ENCODE measurements around the gene CDH16. TPM values are rescaled to one million over a fixed set of nuclear protein-coding genes. Genes with fewer than 3 reads are reported as not detected.
"Not testable (repeated sequence)": the region's sequence is repeated elsewhere in the genome, so short reads cannot be mapped to it uniquely, and the experiment has no call there.

Gene CDH16
- total RNA-seq, 1 donor from 2014 or later: 0.35 TPM

DNA sequence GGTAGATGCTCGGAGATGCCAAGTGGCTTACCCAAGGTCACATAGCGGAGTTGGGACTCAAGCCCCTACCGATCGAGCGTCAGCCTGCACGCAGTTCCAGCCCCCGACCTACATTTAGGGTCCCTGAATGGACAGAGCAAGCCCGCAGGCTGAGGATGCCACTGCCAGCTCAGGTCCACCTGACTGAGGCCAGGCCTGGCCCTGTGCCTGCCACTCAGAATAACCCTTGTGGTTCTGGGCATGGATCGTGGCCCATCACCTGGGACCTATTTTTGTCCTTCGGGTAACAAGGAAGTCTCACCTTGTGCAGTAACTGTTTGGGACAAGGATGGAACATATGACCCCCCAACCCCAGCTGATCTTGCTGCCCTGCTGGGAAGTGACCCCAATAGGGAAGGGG lies 17.1 kb downstream of the CDH16 start:
- intact Hi-C loops (cut with DNase I): no loop called here
- no peak for DNase-seq (ENCODE audit: low spot score)

DNA sequence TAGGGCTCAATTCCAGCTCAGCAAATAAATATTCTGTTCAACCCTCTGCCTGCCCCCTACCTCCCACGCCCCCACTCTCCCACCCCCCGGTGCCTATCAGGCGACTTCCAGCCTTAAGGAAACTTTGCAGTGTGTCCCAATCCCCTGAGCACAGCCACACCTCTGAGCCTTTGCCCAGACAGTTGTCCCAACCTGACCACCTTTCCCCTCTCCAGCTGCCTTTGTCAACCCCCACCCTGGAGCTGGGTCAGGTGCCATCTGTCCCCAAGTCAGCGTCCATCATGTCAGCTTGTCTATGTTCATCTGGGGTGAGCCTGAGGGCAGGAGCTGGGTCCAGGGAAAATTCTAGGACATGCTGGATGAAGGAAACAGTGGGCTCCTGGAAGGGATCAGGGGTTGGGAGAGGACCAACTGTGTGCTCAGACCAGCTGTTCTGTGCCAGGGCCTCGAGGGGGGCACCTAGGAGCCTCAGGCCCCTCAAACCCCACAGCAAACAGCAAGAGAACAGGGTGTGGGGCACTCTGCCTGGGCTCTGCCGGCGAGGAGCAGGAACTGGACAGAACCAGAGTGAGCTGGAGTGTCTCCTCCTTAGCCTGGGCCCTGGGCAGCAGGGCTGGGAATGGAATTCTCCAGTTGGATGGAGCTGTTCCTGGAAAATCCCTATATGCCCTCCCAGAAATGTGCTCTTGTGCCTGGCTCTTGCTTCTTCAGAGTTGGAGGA lies 17.8 kb downstream of the CDH16 start:
- DNase-seq (ENCODE audit: low spot score): no peak
- intact Hi-C loops (cut with DNase I): no loop called here

DNA sequence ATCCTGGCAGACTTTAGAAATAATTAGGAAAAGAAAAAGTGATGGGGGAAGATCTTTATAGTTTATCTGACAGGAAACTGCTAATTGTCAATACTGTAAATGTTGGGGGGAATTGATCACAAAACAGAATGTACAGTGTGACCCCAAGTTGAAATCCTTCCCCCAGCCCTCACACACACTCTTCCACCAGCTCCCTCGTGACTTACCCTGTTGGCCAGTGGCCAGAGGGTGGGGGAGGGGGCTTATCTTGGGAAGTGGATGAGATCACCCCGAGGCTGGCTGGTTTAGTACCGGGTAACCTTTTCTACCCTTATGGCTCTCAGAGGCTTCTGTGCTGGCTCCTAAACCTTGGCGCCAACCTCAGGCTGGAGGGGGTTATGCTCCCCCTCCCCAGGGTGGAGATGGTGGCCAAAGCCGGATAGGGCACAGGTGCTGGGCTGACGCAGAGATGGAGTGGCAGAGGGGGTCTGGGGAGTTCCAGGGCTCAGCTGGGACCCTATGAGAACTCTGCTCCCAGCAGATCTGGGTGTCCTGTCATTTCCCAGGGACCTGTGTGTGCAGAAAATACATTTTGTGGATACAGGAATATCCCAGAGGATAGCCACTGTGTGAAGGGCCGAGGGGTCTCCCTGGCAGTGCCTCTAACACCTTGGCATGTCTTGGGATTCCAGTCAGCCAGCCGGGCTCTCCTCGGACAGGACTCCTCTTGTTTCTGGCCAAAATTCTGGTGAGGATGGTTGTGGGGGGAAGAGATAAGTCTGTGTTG lies 18.6 kb downstream of the CDH16 start:
- intact Hi-C loops (cut with DNase I): loop anchor here (5.0 kb wide), 1 partner anchor 257 kb away; the partner anchor contains the start of genes FBXL8 and TRADD
- DNase-seq (ENCODE audit: low spot score): no peak

DNA sequence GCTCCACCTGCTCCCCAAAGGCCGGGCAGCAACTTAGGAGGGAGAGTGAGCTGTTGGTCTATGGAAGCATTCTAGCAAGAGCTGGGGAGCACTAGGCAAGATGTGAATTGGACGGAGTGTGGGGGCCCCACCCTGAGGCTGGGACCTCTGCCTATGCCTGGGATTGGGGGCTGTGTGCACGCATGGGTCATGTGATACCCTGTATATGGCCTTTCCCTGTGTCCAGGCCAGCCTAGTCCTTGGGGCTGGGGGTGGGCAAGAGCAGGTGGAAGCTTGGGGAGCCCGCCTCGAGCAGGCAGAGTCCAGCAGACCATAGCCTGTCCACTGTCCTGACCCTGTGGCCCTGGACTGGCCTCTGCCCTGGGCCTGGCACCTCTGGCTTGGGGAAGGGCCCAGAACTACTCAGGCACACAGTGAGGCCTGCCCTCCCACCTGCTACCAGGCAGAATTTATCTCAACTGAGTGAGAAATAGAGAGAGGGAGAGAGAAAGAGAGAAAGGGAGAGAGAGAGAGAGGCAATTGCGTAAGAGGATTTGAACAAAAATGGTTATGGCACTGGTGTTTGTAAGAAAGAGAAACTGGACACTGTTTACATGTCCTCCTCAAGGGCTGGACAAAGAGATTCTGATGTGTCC lies 19.3 kb downstream of the CDH16 start:
- no peak for DNase-seq (ENCODE audit: low spot score)
- intact Hi-C loops (cut with DNase I): loop anchor here (5.0 kb wide), 1 partner anchor 258 kb away; the partner anchor contains the start of genes FBXL8 and TRADD

DNA sequence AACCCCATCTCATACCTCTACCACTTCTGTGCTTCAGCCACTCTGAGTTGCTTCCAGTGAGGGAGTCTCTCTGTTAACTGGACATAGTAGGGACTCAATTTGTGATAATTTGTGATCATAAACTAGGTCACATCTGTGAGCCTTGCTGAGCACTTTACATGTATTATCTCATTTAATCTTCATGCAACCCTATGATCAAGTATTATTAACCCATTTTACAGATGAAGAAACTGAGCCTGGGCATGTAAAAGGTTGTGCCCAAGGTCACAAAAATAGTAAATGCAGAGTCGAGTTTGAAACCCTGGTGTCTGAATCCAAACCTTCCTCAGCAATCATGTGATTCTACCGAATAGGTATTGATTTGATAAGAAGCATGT lies 19.8 kb downstream of the CDH16 start:
- no peak for DNase-seq (ENCODE audit: low spot score)
- intact Hi-C loops (cut with DNase I): loop anchor here (5.0 kb wide), 1 partner anchor 258 kb away; the partner anchor contains the start of genes FBXL8 and TRADD

DNA sequence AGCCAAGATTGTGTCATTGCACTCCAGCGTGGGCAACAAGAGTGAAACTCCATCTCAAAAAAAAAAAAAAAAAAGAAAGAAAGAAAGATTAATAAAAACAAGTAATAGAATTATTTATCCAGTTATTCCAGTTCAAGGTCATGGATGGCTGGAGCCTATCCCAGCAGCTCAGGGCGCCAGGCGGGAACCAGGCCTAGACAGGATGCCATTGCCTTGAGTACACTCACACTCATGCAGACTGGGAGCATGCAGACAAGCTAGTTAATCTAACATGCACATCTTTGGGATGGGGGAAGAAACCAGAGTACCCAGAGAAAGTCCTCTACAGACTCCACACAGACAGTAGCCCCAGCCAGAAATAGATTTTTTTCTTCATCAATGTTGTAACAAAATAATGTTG lies 20.5 kb downstream of the CDH16 start:
- intact Hi-C loops (cut with DNase I): loop anchor here (5.0 kb wide), 1 partner anchor 259 kb away; the partner anchor contains the start of genes FBXL8 and TRADD
- no peak for DNase-seq (ENCODE audit: low spot score)

DNA sequence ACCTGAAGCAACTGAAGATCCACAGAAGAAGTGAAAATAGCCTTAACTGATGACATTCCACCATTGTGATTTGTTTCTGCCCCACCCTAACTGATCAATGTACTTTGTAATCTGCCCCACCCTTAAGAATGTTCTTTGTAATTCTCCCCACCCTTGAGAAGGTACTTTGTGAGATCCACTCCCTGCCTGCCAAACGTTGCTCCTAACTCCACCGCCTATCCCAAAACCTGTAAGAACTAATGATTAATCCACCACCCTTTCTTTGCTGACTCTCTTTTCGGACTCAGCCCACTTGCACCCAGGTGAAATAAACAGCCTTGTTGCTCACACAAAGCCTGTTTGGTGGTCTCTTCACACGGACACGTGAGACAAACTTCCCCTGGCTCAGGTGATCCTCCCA lies 22.0 kb downstream of the CDH16 start:
- not testable (repeated sequence) for DNase-seq (ENCODE audit: low spot score)
- intact Hi-C loops (cut with DNase I): loop anchor here (5.0 kb wide), 1 partner anchor 261 kb away; the partner anchor contains the start of genes FBXL8 and TRADD

DNA sequence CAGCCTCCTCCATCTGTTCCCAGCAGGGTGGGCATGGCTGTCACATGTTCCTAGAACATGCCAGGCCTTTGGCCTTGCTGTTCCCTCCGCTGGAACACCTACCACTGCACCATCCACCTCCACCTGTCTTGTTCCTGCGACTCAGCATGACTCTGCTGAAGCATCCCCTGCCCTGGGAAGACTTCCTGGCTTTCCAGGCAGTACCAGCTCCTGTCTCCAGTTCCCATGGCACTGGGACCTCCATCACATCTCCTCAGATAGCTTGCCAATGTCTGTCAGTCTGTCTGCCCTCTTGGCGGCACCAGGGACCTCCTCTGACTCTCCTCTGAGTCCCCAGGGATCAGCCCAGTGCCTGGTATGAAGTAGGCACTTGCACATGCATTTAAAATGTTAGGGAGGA lies 22.7 kb downstream of the CDH16 start:
- intact Hi-C loops (cut with DNase I): loop anchor here (1.0 to 5.0 kb wide), 2 partner anchors 51 to 261 kb away; partner anchors contain the start of genes FBXL8 and TRADD

DNA sequence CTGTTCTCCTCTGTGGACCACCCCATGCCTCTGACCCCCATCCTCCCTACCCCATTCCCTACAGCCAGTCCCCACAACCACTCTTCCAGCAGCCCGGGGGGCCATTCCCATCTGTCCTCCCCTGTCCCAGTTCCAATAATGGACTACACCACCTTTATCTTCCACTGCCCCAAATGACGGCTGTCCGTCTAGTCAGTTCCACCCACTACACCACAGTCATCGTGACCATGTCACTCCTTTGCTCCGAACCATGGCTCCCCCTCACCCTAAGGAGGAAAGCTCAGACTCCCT lies 23.1 kb downstream of the CDH16 start:
- no peak for DNase-seq (ENCODE audit: low spot score)
- intact Hi-C loops (cut with DNase I): loop anchor here (1.0 to 5.0 kb wide), 2 partner anchors 52 to 262 kb away; partner anchors contain the start of genes FBXL8 and TRADD

More for the DNA sequence above, 22.7 kb downstream of the CDH16 start:
- DNase-seq (ENCODE audit: low spot score): no peak

DNA sequence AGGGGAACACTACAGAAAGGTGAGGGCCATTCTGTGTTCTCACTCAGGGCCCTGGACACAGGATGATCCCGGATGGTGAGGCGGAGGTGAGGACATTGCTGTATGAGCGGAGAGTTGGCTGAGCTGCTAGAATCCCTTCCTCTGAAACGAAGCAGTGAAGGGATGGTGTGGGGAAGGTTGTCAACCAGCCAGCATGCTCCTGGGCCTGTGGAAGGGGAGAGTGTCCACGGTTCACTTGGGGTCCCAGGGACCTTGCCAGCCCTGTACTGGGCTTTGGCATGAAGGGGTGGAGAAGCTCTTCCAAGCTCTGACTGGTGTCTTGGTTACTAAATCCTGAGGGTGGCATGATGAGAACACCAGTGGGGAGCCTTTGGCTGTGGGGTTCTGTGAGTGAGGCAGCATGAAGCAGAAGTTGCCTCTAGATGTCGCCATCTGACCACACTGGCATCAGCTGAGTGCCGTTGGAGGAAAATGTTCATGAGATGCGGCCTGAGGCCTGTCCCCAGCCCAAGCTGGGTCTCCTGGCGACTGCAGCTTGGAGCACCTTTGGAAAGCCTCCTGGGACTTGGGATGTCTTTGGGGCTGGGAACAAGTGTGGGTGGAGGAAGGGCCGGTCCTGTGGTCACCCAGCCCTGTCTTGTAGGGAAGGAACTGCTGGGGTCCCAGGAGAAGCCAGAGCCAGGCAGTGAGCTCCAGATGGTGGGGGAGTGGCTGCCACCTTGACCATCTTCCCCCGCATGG lies 23.6 kb downstream of the CDH16 start:
- no peak for DNase-seq (ENCODE audit: low spot score)
- intact Hi-C loops (cut with DNase I): loop anchor here (1.0 to 5.0 kb wide), 2 partner anchors 52 to 262 kb away; partner anchors contain the start of genes FBXL8 and TRADD

DNA sequence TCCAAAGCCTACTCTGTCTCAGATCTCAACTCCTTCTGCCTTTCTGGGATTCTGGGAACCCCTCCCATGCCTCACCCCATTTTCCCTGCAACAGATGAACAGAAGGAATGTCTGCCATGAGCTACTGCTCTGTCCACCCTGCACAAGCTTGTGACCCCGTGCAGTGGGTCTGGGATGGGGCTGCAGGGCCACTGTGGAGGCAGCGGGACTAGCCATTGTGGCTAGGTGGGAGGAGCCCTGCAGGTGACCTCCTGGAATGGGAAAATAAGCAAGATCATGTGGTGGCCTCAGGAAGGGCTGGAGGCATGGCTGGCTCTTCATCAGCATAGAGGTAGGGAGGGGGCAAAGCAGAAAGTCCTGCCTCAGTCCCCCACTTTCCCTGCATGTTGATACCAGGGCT lies 24.6 kb downstream of the CDH16 start:
- intact Hi-C loops (cut with DNase I): no loop called here

DNA sequence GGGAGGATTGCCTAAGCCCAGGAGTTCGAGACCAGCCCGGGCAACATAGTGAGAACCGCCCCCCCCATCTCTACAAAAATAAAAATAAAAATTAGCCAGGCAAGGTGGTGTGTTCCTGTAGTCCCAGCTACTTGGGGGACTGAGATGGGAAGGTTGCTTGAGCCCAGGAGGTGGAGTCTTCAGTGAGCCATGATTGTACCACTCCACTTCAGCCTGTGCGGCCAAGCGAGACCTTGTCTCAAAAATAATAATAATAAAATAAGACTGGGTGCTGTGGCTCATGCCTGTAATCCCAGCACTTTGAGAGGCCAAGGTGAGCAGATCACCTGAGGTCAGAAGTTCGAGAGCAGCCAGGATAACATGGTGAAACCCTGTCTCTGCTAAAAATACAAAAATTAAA lies 26.9 kb downstream of the CDH16 start:
- no peak for DNase-seq (ENCODE audit: low spot score)
- intact Hi-C loops (cut with DNase I): no loop called here

More for the DNA sequence above, 24.6 kb downstream of the CDH16 start:
- DNase-seq (ENCODE audit: low spot score): no peak

DNA sequence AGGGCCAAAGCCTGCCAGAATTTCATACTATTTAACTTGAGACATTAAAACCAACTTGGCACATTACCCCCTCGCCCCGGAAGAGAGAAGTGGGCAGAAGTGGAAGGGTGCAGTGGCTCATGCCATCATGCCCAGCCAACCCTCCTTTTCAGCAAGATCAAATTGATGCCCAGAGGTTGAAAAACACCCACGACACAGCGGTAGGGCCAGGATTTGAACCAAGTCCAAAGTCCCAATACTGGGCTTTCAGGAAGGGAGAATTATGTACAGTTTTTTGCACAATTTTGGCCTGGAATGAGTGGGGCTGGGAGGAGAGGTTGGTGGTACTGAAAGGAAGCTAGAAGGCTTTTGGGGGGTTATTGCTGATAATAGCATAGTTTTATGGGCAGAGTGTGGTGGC lies 27.3 kb downstream of the CDH16 start:
- no peak for DNase-seq (ENCODE audit: low spot score)
- intact Hi-C loops (cut with DNase I): no loop called here

DNA sequence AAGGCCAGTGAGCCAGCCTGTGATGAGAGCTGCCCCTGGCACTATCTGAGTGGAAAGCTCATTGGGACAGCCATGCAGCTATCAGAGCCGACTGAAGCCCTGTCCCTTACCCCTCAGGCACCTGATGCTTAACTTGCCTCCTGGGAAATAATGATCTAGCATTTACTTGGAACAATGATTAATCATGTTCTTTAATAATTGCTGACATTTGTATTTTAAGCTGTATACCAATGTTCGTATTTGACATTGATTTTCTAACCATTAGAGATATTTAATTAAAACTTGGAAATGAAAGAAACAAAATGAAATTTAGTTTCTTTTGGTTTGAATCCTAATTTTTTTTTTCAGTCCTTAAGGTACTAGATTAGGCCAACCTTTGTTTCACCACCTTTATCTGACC lies 27.9 kb downstream of the CDH16 start:
- DNase-seq (ENCODE audit: low spot score): no peak
- intact Hi-C loops (cut with DNase I): no loop called here

DNA sequence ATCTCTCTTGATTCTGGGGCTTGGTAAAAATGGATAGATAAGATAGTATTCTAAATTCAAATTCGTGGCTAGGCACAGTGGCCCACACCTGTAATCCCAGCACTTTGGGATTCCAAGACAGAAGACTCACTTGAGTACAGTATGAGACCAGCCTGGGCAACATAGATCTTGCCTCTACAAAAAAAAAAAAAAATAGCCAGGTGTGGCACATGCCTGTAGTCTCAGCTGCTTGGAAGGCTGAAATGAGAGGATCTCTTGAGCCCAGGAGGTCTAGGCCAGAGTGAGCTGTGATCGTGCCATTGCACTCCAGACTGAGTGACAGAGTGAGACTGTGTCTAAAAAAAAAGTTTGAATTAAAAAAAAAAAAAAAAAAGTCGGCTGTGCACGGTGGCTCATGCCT lies 29.1 kb downstream of the CDH16 start:
- DNase-seq (ENCODE audit: low spot score): no peak
- intact Hi-C loops (cut with DNase I): no loop called here

DNA sequence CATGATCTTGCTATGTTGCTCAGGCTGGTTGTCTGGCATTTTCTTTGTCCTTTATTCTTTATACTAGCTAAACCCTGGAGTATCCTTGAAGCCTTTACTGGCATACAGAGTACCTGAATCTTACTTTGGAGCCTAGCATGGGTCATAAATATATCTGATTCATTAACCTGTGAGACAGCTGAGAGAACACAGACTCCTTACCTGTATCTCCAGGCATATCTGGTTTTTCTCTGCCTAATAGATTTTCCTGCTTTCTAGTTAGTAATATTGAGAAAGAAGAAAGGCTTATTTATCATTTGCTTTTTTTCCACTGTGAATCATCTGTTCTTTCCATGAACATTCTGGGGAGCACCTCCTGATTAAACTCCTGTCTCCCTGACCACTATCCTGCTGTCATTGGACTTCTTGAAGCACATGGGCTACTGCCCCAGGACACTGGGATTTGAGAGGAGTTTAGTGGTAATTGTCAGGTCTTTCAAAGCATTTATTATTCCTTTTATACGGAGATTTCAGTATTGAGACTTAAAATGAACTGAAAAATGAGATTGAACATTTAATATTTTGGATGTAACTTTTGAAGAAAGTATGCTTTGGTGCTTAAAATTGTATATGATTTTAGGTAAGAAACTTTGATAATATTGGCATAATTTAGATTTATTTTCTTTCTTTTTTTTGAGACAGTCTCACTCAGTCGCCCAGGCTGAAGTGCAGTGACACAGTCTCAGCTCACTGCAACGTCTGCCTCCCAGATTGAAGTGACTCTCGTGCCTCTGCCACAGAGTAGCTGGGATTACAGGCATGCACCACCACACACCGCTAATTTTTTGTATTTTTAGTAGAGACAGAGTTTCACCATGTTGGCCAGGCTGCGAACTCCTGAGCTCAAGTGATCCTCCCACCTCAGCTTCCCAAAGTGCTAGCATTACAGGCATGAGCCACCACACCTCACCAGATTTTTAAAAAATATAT lies 29.8 kb downstream of the CDH16 start:
- intact Hi-C loops (cut with DNase I): no loop called here
- no peak for DNase-seq (ENCODE audit: low spot score)

DNA sequence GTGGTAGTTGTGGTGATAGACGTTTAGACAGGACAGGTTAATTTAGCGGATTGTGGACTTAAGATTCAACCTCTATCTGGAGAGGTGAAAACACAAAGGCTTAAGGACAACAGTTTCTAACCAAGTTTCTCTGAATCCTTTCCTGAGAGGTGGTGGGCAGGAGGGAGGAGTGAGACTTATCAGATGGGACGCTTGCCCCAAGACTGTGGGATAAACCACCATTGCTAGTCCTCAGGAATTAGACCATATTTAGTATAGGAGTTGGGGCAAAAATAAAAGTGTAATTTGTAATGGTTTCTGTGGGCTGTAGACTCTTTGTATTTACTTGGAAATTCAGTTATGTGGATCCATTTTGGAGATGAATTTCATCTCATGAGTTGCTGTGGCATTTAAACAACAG lies 31.8 kb downstream of the CDH16 start:
- intact Hi-C loops (cut with DNase I): no loop called here

DNA sequence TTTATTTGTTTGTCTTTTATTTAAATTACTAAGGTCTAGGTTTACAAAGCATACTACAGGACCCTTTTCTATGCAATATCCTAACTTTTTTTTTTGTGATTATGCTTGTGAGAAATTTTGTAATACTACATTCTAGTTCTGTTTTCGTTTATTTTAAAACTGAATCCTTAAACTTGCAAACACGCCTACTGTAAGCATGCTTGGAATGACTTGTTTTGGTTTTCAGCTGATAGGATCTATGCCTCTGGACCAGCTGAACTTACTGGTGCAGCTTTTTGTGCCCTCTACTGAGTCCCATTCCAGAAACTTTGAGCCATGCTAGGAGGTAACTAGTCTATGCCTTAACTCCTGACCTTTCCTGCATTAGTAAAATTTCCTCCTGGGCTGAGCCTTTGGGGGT lies 32.4 kb downstream of the CDH16 start:
- intact Hi-C loops (cut with DNase I): no loop called here
- no peak for DNase-seq (ENCODE audit: low spot score)

More for the DNA sequence above, 31.8 kb downstream of the CDH16 start:
- DNase-seq (ENCODE audit: low spot score): no peak
